ENCODE data around the gene PIP5KL1.

DNA sequence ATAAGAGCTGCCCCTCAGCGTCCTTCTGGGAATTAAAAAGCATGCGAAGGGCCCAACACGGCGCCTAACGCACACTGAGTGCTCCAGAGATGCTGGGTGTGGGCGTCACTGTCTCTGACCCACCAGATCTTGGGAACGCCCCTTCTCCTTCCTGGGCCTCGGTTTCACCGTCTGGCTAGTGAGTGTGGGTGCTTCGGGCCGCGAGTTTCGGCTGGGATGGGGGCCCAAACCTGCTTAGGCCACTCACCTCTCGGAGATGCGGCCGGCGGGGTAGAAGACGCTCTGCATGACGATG is 3.7 kb downstream of the PIP5KL1 start:
- no peak for TF ChIP-seq EP300 (IDR thresholded peaks at IDR 0.05; ENCODE audit: low read depth)
- TF ChIP-seq, protein P1, sequence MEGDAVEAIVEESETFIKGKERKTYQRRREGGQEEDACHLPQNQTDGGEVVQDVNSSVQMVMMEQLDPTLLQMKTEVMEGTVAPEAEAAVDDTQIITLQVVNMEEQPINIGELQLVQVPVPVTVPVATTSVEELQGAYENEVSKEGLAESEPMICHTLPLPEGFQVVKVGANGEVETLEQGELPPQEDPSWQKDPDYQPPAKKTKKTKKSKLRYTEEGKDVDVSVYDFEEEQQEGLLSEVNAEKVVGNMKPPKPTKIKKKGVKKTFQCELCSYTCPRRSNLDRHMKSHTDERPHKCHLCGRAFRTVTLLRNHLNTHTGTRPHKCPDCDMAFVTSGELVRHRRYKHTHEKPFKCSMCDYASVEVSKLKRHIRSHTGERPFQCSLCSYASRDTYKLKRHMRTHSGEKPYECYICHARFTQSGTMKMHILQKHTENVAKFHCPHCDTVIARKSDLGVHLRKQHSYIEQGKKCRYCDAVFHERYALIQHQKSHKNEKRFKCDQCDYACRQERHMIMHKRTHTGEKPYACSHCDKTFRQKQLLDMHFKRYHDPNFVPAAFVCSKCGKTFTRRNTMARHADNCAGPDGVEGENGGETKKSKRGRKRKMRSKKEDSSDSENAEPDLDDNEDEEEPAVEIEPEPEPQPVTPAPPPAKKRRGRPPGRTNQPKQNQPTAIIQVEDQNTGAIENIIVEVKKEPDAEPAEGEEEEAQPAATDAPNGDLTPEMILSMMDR (IDR thresholded peaks at IDR 0.05): no peak
